HEK293 (cell line): ENCODE measurements around the gene PLEKHJ1.
A peak's percentile ranks its signal among the peaks of the same experiment; 100 is the strongest.

Experiments used
- GLIS1 ChIP-seq: fragments of 450-650 bp; formaldehyde crosslinking; IDR thresholded peaks from 2 replicates; pipeline ENCODE4 v1.5.1; 2016; ENCODE audit warnings: missing biosample characterization, missing genetic modification characterization
- KLF10 ChIP-seq: fragments of 450-650 bp; IDR thresholded peaks from 2 replicates; pipeline ENCODE4 v1.5.1; 2018; ENCODE audit warnings: missing biosample characterization, mild to moderate bottlenecking, missing genetic modification characterization
- OSR2 ChIP-seq: fragments of 450-650 bp; formaldehyde crosslinking; IDR thresholded peaks from 2 replicates; pipeline ENCODE4 v1.5.1; 2016; ENCODE audit warnings: missing biosample characterization, missing genetic modification characterization
- REPIN1 ChIP-seq: fragments of 450-650 bp; formaldehyde crosslinking; IDR thresholded peaks from 2 replicates; pipeline ENCODE4 v1.5.1; 2017; ENCODE audit warnings: missing biosample characterization, missing genetic modification characterization, low read depth
- SCRT1 ChIP-seq: fragments of 450-650 bp; formaldehyde crosslinking; IDR thresholded peaks from 2 replicates; pipeline ENCODE4 v1.5.1; 2016; ENCODE audit warnings: missing biosample characterization, missing genetic modification characterization, borderline replicate concordance
- ZBTB20 ChIP-seq: fragments of 450-650 bp; formaldehyde crosslinking; IDR thresholded peaks from 2 replicates; pipeline ENCODE4 v1.5.1; 2016; ENCODE audit warnings: missing biosample characterization, missing genetic modification characterization
- ZBTB6 ChIP-seq: fragments of 450-650 bp; formaldehyde crosslinking; IDR thresholded peaks from 2 replicates; pipeline ENCODE4 v1.5.1; 2017; ENCODE audit warnings: missing biosample characterization, missing genetic modification characterization
- ZFP3 ChIP-seq: fragments of 450-650 bp; formaldehyde crosslinking; IDR thresholded peaks from 2 replicates; pipeline ENCODE4 v1.5.1; 2016; ENCODE audit warnings: low read depth, missing biosample characterization, missing genetic modification characterization
- ZNF114 ChIP-seq: fragments of 450-650 bp; formaldehyde crosslinking; IDR thresholded peaks from 2 replicates; pipeline ENCODE4 v1.5.0; 2017; ENCODE audit warnings: missing biosample characterization, missing genetic modification characterization
- ZNF169 ChIP-seq: fragments of 450-650 bp; formaldehyde crosslinking; IDR thresholded peaks from 2 replicates; pipeline ENCODE4 v1.5.1; 2016; ENCODE audit warnings: missing biosample characterization, missing genetic modification characterization
- ZNF184 ChIP-seq: fragments of 450-650 bp; IDR thresholded peaks from 2 replicates; pipeline ENCODE4 v1.5.1; 2018; ENCODE audit warnings: missing biosample characterization, mild to moderate bottlenecking, missing genetic modification characterization
- ZNF324 ChIP-seq: fragments of 450-650 bp; formaldehyde crosslinking; IDR thresholded peaks from 2 replicates; pipeline ENCODE4 v1.5.1; 2016; ENCODE audit warnings: missing biosample characterization, missing genetic modification characterization
- ZNF423 ChIP-seq: fragments of 450-650 bp; formaldehyde crosslinking; IDR thresholded peaks from 2 replicates; pipeline ENCODE4 v1.5.1; 2016; ENCODE audit warnings: missing biosample characterization, missing genetic modification characterization
- ZNF571 ChIP-seq: fragments of 450-650 bp; formaldehyde crosslinking; IDR thresholded peaks from 2 replicates; pipeline ENCODE4 v1.5.0; 2017; ENCODE audit warnings: missing biosample characterization, missing genetic modification characterization
- ZNF623 ChIP-seq: fragments of 450-650 bp; formaldehyde crosslinking; IDR thresholded peaks from 2 replicates; pipeline ENCODE4 v1.5.1; 2016; ENCODE audit warnings: missing biosample characterization, missing genetic modification characterization
- ZNF660 ChIP-seq: fragments of 450-650 bp; IDR thresholded peaks from 2 replicates; pipeline ENCODE4 v1.5.1; 2018; ENCODE audit warnings: missing biosample characterization, mild to moderate bottlenecking, missing genetic modification characterization
- ZNF664 ChIP-seq: fragments of 450-650 bp; formaldehyde crosslinking; IDR thresholded peaks from 2 replicates; pipeline ENCODE4 v1.5.1; 2016; ENCODE audit warnings: missing biosample characterization, missing genetic modification characterization
- ZNF76 ChIP-seq: fragments of 450-650 bp; formaldehyde crosslinking; IDR thresholded peaks from 2 replicates; pipeline ENCODE4; 2016; ENCODE audit warnings: low read depth, missing biosample characterization, missing genetic modification characterization, borderline replicate concordance
- ZNF792 ChIP-seq: fragments of 450-650 bp; formaldehyde crosslinking; IDR thresholded peaks from 2 replicates; pipeline ENCODE4 v1.5.1; 2016; ENCODE audit warnings: missing biosample characterization, missing genetic modification characterization
- ZSCAN4 ChIP-seq: fragments of 450-650 bp; formaldehyde crosslinking; IDR thresholded peaks from 2 replicates; pipeline ENCODE4 v1.5.1; 2017; ENCODE audit warnings: missing biosample characterization, missing genetic modification characterization
- TF ChIP-seq, protein P1 (sequence below): fragments of 450-650 bp; formaldehyde crosslinking; IDR thresholded peaks from 2 replicates; pipeline ENCODE4 v1.5.1; 2016; ENCODE audit warnings: missing biosample characterization, missing genetic modification characterization
- TF ChIP-seq, protein P2 (sequence below): fragments of 450-650 bp; formaldehyde crosslinking; IDR thresholded peaks from 2 replicates; pipeline ENCODE4 v1.5.1; 2016; ENCODE audit warnings: missing biosample characterization, missing genetic modification characterization
- TF ChIP-seq, protein P3 (sequence below): fragments of 450-650 bp; formaldehyde crosslinking; IDR thresholded peaks from 2 replicates; pipeline ENCODE4 v1.5.1; 2016; ENCODE audit warnings: missing biosample characterization, missing genetic modification characterization
- TF ChIP-seq, protein P4 (sequence below): fragments of 450-650 bp; formaldehyde crosslinking; IDR thresholded peaks from 2 replicates; pipeline ENCODE4 v1.5.1; 2016; ENCODE audit warnings: missing biosample characterization, missing genetic modification characterization
- TF ChIP-seq, protein P5 (sequence below): fragments of 450-650 bp; formaldehyde crosslinking; IDR thresholded peaks from 2 replicates; pipeline ENCODE4 v1.5.1; 2016; ENCODE audit warnings: missing biosample characterization, missing genetic modification characterization, borderline replicate concordance
- TF ChIP-seq, protein P6 (sequence below): fragments of 450-650 bp; formaldehyde crosslinking; IDR thresholded peaks from 2 replicates; pipeline ENCODE4; 2016; ENCODE audit warnings: missing biosample characterization, missing genetic modification characterization

The PLEKHJ1 gene

GRCh38 chr19:2273356-2274184, 37.4 kb upstream of the PLEKHJ1 start (continued):
- no peak for TF ChIP-seq ZSCAN4
- TF ChIP-seq ZNF571 (tag by site-specific recombination): no peak
- TF ChIP-seq, protein P1, sequence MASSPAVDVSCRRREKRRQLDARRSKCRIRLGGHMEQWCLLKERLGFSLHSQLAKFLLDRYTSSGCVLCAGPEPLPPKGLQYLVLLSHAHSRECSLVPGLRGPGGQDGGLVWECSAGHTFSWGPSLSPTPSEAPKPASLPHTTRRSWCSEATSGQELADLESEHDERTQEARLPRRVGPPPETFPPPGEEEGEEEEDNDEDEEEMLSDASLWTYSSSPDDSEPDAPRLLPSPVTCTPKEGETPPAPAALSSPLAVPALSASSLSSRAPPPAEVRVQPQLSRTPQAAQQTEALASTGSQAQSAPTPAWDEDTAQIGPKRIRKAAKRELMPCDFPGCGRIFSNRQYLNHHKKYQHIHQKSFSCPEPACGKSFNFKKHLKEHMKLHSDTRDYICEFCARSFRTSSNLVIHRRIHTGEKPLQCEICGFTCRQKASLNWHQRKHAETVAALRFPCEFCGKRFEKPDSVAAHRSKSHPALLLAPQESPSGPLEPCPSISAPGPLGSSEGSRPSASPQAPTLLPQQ: peak; percentile 77
- no peak for TF ChIP-seq ZNF664 (tag by site-specific recombination)
- peak; percentile 85 for TF ChIP-seq ZNF76 (tag by site-specific recombination)
- 0 out of 2 replicates have a peak, but pooled peaks have one; percentile 6 for TF ChIP-seq ZNF623 (tag by site-specific recombination)
- TF ChIP-seq, protein P2, sequence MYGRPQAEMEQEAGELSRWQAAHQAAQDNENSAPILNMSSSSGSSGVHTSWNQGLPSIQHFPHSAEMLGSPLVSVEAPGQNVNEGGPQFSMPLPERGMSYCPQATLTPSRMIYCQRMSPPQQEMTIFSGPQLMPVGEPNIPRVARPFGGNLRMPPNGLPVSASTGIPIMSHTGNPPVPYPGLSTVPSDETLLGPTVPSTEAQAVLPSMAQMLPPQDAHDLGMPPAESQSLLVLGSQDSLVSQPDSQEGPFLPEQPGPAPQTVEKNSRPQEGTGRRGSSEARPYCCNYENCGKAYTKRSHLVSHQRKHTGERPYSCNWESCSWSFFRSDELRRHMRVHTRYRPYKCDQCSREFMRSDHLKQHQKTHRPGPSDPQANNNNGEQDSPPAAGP (tag by site-specific recombination): peak; percentile 73
- peak; percentile 19 for TF ChIP-seq OSR2
- TF ChIP-seq ZNF792 (tag by site-specific recombination): peak; percentile 79; the same call in 1 of the 2 replicates
- TF ChIP-seq REPIN1 (tag by site-specific recombination): no peak; the same call in 1 of the 2 replicates
- peak; percentile 65; the same call in 1 of the 2 replicates for TF ChIP-seq ZNF184
- no peak for TF ChIP-seq ZNF169 (tag by site-specific recombination)
- TF ChIP-seq, protein P3, sequence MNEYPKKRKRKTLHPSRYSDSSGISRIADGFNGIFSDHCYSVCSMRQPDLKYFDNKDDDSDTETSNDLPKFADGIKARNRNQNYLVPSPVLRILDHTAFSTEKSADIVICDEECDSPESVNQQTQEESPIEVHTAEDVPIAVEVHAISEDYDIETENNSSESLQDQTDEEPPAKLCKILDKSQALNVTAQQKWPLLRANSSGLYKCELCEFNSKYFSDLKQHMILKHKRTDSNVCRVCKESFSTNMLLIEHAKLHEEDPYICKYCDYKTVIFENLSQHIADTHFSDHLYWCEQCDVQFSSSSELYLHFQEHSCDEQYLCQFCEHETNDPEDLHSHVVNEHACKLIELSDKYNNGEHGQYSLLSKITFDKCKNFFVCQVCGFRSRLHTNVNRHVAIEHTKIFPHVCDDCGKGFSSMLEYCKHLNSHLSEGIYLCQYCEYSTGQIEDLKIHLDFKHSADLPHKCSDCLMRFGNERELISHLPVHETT (tag by site-specific recombination): peak; percentile 18; the same call in 1 of the 2 replicates
- TF ChIP-seq ZBTB6 (tag by site-specific recombination): peak; percentile 89
- peak; percentile 96 for TF ChIP-seq GLIS1 (tag by site-specific recombination)
- no peak; the same call in 1 of the 2 replicates for TF ChIP-seq KLF10 (tag by site-specific recombination)
- TF ChIP-seq SCRT1 (tag by site-specific recombination): no peak
- TF ChIP-seq, protein P4, sequence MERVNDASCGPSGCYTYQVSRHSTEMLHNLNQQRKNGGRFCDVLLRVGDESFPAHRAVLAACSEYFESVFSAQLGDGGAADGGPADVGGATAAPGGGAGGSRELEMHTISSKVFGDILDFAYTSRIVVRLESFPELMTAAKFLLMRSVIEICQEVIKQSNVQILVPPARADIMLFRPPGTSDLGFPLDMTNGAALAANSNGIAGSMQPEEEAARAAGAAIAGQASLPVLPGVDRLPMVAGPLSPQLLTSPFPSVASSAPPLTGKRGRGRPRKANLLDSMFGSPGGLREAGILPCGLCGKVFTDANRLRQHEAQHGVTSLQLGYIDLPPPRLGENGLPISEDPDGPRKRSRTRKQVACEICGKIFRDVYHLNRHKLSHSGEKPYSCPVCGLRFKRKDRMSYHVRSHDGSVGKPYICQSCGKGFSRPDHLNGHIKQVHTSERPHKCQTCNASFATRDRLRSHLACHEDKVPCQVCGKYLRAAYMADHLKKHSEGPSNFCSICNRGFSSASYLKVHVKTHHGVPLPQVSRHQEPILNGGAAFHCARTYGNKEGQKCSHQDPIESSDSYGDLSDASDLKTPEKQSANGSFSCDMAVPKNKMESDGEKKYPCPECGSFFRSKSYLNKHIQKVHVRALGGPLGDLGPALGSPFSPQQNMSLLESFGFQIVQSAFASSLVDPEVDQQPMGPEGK (tag by site-specific recombination): peak; percentile 99
- peak; percentile 65; the same call in 1 of the 2 replicates for TF ChIP-seq ZNF324 (tag by site-specific recombination)
- TF ChIP-seq, protein P5, sequence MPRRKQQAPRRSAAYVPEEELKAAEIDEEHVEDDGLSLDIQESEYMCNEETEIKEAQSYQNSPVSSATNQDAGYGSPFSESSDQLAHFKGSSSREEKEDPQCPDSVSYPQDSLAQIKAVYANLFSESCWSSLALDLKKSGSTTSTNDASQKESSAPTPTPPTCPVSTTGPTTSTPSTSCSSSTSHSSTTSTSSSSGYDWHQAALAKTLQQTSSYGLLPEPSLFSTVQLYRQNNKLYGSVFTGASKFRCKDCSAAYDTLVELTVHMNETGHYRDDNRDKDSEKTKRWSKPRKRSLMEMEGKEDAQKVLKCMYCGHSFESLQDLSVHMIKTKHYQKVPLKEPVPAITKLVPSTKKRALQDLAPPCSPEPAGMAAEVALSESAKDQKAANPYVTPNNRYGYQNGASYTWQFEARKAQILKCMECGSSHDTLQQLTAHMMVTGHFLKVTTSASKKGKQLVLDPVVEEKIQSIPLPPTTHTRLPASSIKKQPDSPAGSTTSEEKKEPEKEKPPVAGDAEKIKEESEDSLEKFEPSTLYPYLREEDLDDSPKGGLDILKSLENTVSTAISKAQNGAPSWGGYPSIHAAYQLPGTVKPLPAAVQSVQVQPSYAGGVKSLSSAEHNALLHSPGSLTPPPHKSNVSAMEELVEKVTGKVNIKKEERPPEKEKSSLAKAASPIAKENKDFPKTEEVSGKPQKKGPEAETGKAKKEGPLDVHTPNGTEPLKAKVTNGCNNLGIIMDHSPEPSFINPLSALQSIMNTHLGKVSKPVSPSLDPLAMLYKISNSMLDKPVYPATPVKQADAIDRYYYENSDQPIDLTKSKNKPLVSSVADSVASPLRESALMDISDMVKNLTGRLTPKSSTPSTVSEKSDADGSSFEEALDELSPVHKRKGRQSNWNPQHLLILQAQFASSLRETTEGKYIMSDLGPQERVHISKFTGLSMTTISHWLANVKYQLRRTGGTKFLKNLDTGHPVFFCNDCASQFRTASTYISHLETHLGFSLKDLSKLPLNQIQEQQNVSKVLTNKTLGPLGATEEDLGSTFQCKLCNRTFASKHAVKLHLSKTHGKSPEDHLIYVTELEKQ (tag by site-specific recombination): no peak
- TF ChIP-seq, protein P6, sequence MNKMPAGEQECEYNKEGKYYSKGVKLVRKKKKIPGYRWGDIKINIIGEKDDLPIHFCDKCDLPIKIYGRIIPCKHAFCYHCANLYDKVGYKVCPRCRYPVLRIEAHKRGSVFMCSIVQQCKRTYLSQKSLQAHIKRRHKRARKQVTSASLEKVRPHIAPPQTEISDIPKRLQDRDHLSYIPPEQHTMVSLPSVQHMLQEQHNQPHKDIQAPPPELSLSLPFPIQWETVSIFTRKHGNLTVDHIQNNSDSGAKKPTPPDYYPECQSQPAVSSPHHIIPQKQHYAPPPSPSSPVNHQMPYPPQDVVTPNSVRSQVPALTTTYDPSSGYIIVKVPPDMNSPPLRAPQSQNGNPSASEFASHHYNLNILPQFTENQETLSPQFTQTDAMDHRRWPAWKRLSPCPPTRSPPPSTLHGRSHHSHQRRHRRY (tag by site-specific recombination): no peak
- peak; percentile 100 for TF ChIP-seq ZFP3 (tag by site-specific recombination)
- no peak for TF ChIP-seq ZNF114 (tag by site-specific recombination)
- peak; percentile 92 for TF ChIP-seq ZBTB20 (tag by site-specific recombination)
- TF ChIP-seq ZNF660 (tag by site-specific recombination): peak; percentile 91
- TF ChIP-seq ZNF423 (tag by site-specific recombination): peak; percentile 94
